HG02970 (cell line): ENCODE data around the gene CCDC177.
"Not testable (repeated sequence)": the region's sequence is repeated elsewhere in the genome, so short reads cannot be mapped to it uniquely, and the experiment has no call there.

Source experiments
- ATAC-seq: cut with Tn5 transposase; IDR thresholded peaks from one replicate; pipeline ENCODE4 v1.9.1; 2021; ENCODE audit warnings: mild to moderate bottlenecking, moderate library complexity, moderate number of reproducible peaks; ENCODE audit not compliant: unreplicated experiment, low FRiP score

The CCDC177 gene

GRCh38 chr14:69600304-69600891, 25.7 kb upstream of the CCDC177 start:
- no peak for ATAC-seq

GRCh38 chr14:69599431-69599830, 24.8 kb upstream of the CCDC177 start:
- not testable (repeated sequence) for ATAC-seq

- no peak for ATAC-seq
Observed at GRCh38 chr14:69595336-69595735, 20.7 kb upstream of the CCDC177 start.

- no peak for ATAC-seq
Observed at GRCh38 chr14:69594846-69595245, 20.2 kb upstream of the CCDC177 start.

GRCh38 chr14:69593018-69593677, 18.5 kb upstream of the CCDC177 start:
- ATAC-seq, result no peak

- ATAC-seq, result no peak
Observed at GRCh38 chr14:69591317-69591716, 16.6 kb upstream of the CCDC177 start.

GRCh38 chr14:69587389-69587788, 12.7 kb upstream of the CCDC177 start:
- no peak for ATAC-seq

GRCh38 chr14:69586404-69586803, 11.7 kb upstream of the CCDC177 start:
- no peak for ATAC-seq

GRCh38 chr14:69584389-69584788, 9.7 kb upstream of the CCDC177 start:
- no peak for ATAC-seq

GRCh38 chr14:69582829-69583228, 8.2 kb upstream of the CCDC177 start:
- no peak for ATAC-seq

GRCh38 chr14:69582212-69582611, 7.5 kb upstream of the CCDC177 start:
- ATAC-seq, result no peak

- no peak for ATAC-seq
Observed at GRCh38 chr14:69581316-69581935, 6.8 kb upstream of the CCDC177 start.

GRCh38 chr14:69580009-69580577, 5.4 kb upstream of the CCDC177 start:
- no peak for ATAC-seq

GRCh38 chr14:69579476-69579875, 4.8 kb upstream of the CCDC177 start:
- ATAC-seq, result no peak

- ATAC-seq, result no peak
Observed at GRCh38 chr14:69574954-69575295, 254 bp upstream of the CCDC177 start.

GRCh38 chr14:69573831-69574262, 824 bp downstream of the CCDC177 start:
- ATAC-seq, result no peak

GRCh38 chr14:69573205-69573830, 1.4 kb downstream of the CCDC177 start:
- no peak for ATAC-seq

- ATAC-seq, result no peak
Observed at GRCh38 chr14:69572841-69573135, 1.9 kb downstream of the CCDC177 start.

GRCh38 chr14:69572030-69572840, 2.4 kb downstream of the CCDC177 start:
- ATAC-seq, result no peak

GRCh38 chr14:69571449-69572029, 3.1 kb downstream of the CCDC177 start:
- no peak for ATAC-seq
